Naive thymus-derived CD4-positive, alpha-beta T cell (primary cell): ENCODE data around the gene FIGNL2. TPM values are rescaled to one million over a fixed set of nuclear protein-coding genes. Genes with fewer than 3 reads are reported as not detected.
"Not testable (repeated sequence)": the region's sequence is repeated elsewhere in the genome, so short reads cannot be mapped to it uniquely, and the experiment has no call there.

ENCODE experiments used
- ATAC-seq: fragments of 150-1000 bp; cut with Tn5 transposase; 2 replicates; pipeline ENCODE4 v1.10.0; 2021; ENCODE audit warnings: mild to moderate bottlenecking, moderate library complexity
- CTCF ChIA-PET: fragments of 350-600 bp; sonication (Branson Sonifier 250); formaldehyde crosslinking; loops from one replicate; lab custom pipeline; 2021; ENCODE audit warnings: antibody characterized with exemption; lab: Charles Lee
- POLR2A ChIA-PET: fragments of 350-600 bp; sonication (Branson Sonifier 250); formaldehyde crosslinking; loops from one replicate; lab custom pipeline; 2021; ENCODE audit warnings: antibody characterized with exemption, inconsistent platforms; lab: Charles Lee
- DNase-seq, 9 donors: peaks; one replicate each; pipeline versions ENCODE4 v3.0.0 to v3.0.0-alpha.2; 2020 to 2022; ENCODE audit warnings: mixed read lengths in 1 of 9
- H3K27ac ChIP-seq: one replicate; pipeline ENCODE4 v1.7.0; 2013; ENCODE audit warnings: mild to moderate bottlenecking, low read depth, low read length, moderate library complexity
- H3K27me3 ChIP-seq, 2 donors: one replicate each; pipeline ENCODE4 v1.7.0; 2013; ENCODE audit warnings: low read length in 2 of 2, mild to moderate bottlenecking in 2 of 2, moderate library complexity in 2 of 2; ENCODE audit not compliant: control insufficient read depth in 2 of 2, insufficient read depth in 2 of 2
- H3K36me3 ChIP-seq, 3 experiments: 1 replicate in 2 of 3; 2 replicates in 1 of 3; pipeline ENCODE4 v1.7.0; 2013; ENCODE audit warnings: low read length in 3 of 3, mild to moderate bottlenecking in 3 of 3, moderate library complexity in 1 of 3; ENCODE audit not compliant: insufficient read depth in 3 of 3, control insufficient read depth in 2 of 3
- H3K4me1 ChIP-seq, 2 donors: one replicate each; pipeline ENCODE4 v1.7.0; 2013; ENCODE audit warnings: low read length in 2 of 2, mild to moderate bottlenecking in 2 of 2, moderate library complexity in 1 of 2; ENCODE audit not compliant: control insufficient read depth in 2 of 2, insufficient read depth in 2 of 2
- H3K4me3 ChIP-seq: 2 replicates; pipeline ENCODE4 v1.7.0; 2013; ENCODE audit warnings: mild to moderate bottlenecking, low read length
- H3K9me3 ChIP-seq, 3 experiments: 1 replicate in 2 of 3; 2 replicates in 1 of 3; pipeline ENCODE4 v1.7.0; 2013; ENCODE audit warnings: low read length in 3 of 3; ENCODE audit not compliant: control insufficient read depth in 2 of 3
- H3K27ac Mint-ChIP-seq, 9 donors: one replicate each; pipeline ENCODE4 v1.8.0; 2020 to 2022; ENCODE audit warnings: mixed read lengths in 9 of 9, mild to moderate bottlenecking in 8 of 9, moderate library complexity in 5 of 9, inconsistent platforms in 2 of 9
- H3K27me3 Mint-ChIP-seq, 5 donors: one replicate each; pipeline ENCODE4 v1.8.0; 2021 to 2022; ENCODE audit warnings: mixed read lengths in 5 of 5, mild to moderate bottlenecking in 1 of 5
- H3K36me3 Mint-ChIP-seq, 5 donors: one replicate each; pipeline ENCODE4 v1.8.0; 2020 to 2022; ENCODE audit warnings: mixed read lengths in 5 of 5, mild to moderate bottlenecking in 3 of 5, inconsistent platforms in 1 of 5
- H3K4me1 Mint-ChIP-seq, 7 donors: one replicate each; pipeline ENCODE4 v1.8.0; 2020 to 2022; ENCODE audit warnings: mixed read lengths in 7 of 7, mild to moderate bottlenecking in 3 of 7, inconsistent platforms in 1 of 7
- H3K4me3 Mint-ChIP-seq, 10 donors: one replicate each; pipeline ENCODE4 v1.8.0; 2020 to 2022; ENCODE audit warnings: mild to moderate bottlenecking in 10 of 10, mixed read lengths in 10 of 10, moderate library complexity in 6 of 10, inconsistent platforms in 2 of 10
- H3K9me3 Mint-ChIP-seq, 11 donors: one replicate each; pipeline ENCODE4 v1.8.0; 2020 to 2022; ENCODE audit warnings: mixed read lengths in 11 of 11, mild to moderate bottlenecking in 4 of 11, inconsistent platforms in 1 of 11, moderate library complexity in 1 of 11
- intact Hi-C, 2 donors: fragments of 100-400 bp; cut with micrococcal nuclease; formaldehyde crosslinking; loops; one replicate each; pipeline ENCODE4 v1.15.1; 2023
- polyA plus RNA-seq, 2 donors: library from polyadenylated mRNA; unstranded; fragments of 300-500 nt; fragmentation: Illumina TruSeq; gene quantifications; one replicate each; pipeline ENCODE4 v1.2.3, GENCODE V29; 2021
- total RNA-seq, 6 experiments: library from RNA in 5 of 6; stranded (reverse) in 5 of 6; gene quantifications; 1 replicate in 5 of 6; 2 replicates in 1 of 6; pipeline ENCODE4 v1.2.3 and lab custom pipeline; 2021 to 2026

Gene FIGNL2
- total and polyA plus RNA-seq, 7 experiments from 2014 or later, result 0.07 to 2.1 (median 1.3) TPM; not detected in 1

- H3K4me3 Mint-ChIP-seq, result no peak overlapping the region
- CTCF ChIA-PET, result no interaction called here
Measured at GRCh38 chr12:51798501-51798900, 50.0 kb downstream of the FIGNL2 start.

DNA sequence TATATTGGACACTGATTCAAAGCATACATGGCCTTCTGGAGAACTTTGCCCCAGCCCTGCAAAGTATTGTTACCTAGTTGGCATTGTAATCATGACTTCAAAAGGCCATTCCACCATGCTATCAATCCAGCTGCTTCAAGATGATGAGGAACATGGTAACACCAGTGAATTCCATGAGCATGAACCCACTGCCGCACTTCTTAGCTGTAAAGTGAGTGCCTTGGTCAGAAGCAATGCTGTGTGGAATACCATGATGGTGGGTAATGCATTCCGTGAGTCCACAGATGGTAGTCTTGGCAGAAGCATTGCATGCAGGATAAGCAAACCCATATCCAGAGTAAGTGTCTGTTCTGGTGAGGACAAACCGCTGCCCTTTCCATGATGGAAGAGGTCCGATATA, 50.5 kb downstream of the FIGNL2 start:
- not testable (repeated sequence) for H3K27ac Mint-ChIP-seq

More at GRCh38 chr12:51798501-51798900, 50.0 kb downstream of the FIGNL2 start:
- Histone ChIP-seq H3K36me3 (no peaks in the 10 kb centered on the region), H3K9me3 (no peaks in the 10 kb centered on the region), H3K27ac (no peak overlapping the region), H3K4me1 (no peaks in the 10 kb centered on the region), H3K27me3 (no peaks in the 10 kb centered on the region), H3K4me3 (no peak overlapping the region)
- Mint-ChIP-seq H3K36me3 (no peaks in the 10 kb centered on the region), H3K27ac (no peak overlapping the region), H3K9me3 (no peaks in the 10 kb centered on the region), H3K27me3 (no peaks in the 10 kb centered on the region), H3K4me1 (no peaks in the 10 kb centered on the region)
- intact Hi-C loops, result no loop called here
- ATAC-seq (no peak), DNase-seq (no peak)
- POLR2A ChIA-PET, result no interaction called here

GRCh38 chr12:51797301-51797700, 51.2 kb downstream of the FIGNL2 start:
- Mint-ChIP-seq H3K9me3 (no peaks in the 10 kb centered on the region), H3K36me3 (no peaks in the 10 kb centered on the region), H3K27me3 (no peaks in the 10 kb centered on the region), H3K4me1 (no peaks in the 10 kb centered on the region), H3K27ac (no peak overlapping the region), H3K4me3 (no peak overlapping the region)
- Histone ChIP-seq H3K27me3 (no peaks in the 10 kb centered on the region), H3K4me1 (no peaks in the 10 kb centered on the region), H3K27ac (no peak overlapping the region), H3K4me3 (no peak overlapping the region), H3K36me3 (no peaks in the 10 kb centered on the region), H3K9me3 (no peaks in the 10 kb centered on the region)
- no peak for ATAC-seq
- POLR2A ChIA-PET, result no interaction called here
- CTCF ChIA-PET, result no interaction called here
- intact Hi-C loops, result no loop called here
- no peak for DNase-seq

More for the DNA sequence above, 50.5 kb downstream of the FIGNL2 start:
- H3K36me3 Mint-ChIP-seq, H3K4me1 Mint-ChIP-seq, H3K27me3 ChIP-seq, ATAC-seq, DNase-seq, H3K27ac ChIP-seq, H3K4me1 ChIP-seq, H3K4me3 ChIP-seq, H3K9me3 ChIP-seq, POLR2A ChIA-PET, intact Hi-C loops, H3K27me3 Mint-ChIP-seq, H3K4me3 Mint-ChIP-seq, CTCF ChIA-PET, H3K9me3 Mint-ChIP-seq, H3K36me3 ChIP-seq: not testable (repeated sequence)

- no peak overlapping the region for H3K4me3 Mint-ChIP-seq
- no peak overlapping the region for H3K27ac Mint-ChIP-seq
- ChIA-PET CTCF (no interaction called here), POLR2A (no interaction called here)
- Histone ChIP-seq H3K27me3 (no peaks in the 10 kb centered on the region), H3K4me3 (no peak overlapping the region), H3K36me3 (no peaks in the 10 kb centered on the region), H3K9me3 (no peaks in the 10 kb centered on the region), H3K27ac (no peak overlapping the region), H3K4me1 (no peaks in the 10 kb centered on the region)
- no peaks in the 10 kb centered on the region for H3K4me1 Mint-ChIP-seq
- DNase-seq, result no peak
- H3K36me3 Mint-ChIP-seq, result no peaks in the 10 kb centered on the region
- no peak for ATAC-seq
- peaks cover 0 to 3% (median 0%) of the 10 kb centered on the region in 5 donors for H3K27me3 Mint-ChIP-seq
- intact Hi-C loops, result no loop called here
- H3K9me3 Mint-ChIP-seq, result no peaks in the 10 kb centered on the region
Measured at GRCh38 chr12:51793201-51793600, 55.3 kb downstream of the FIGNL2 start.

DNA sequence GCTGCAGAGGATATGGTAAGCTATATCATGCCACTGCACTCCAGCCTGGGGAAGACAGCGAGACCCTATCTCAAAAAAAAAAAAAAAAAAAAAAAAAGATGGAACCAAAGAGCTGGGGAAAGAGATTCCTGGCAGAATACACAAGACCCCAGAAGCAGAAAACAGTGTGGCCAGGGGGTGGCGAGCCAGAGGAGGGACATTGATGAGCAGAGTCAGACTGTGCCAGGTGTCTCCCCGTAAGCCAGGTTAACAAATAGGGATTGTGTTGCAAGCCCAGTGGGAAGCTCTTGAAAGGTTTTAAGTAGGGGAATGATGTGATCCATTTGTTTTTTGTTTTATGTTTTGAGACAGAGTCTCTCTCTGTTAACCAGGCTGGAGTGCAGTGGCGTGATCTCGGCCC, 56.1 kb downstream of the FIGNL2 start:
- Mint-ChIP-seq H3K27me3 (peaks cover 0 to 3% (median 0%) of the 10 kb centered on the region in 5 donors), H3K4me3 (no peak overlapping the region), H3K36me3 (no peaks in the 10 kb centered on the region), H3K27ac (no peak overlapping the region), H3K4me1 (no peaks in the 10 kb centered on the region), H3K9me3 (no peaks in the 10 kb centered on the region)
- ATAC-seq (no peak), DNase-seq (no peak)
- POLR2A ChIA-PET, result no interaction called here
- H3K27me3 ChIP-seq, result no peaks in the 10 kb centered on the region
- CTCF ChIA-PET, result interaction anchor here (0.6 kb wide), 1 partner anchor 16 kb away, joined by 3 read pairs; no protein-coding TSS in a partner anchor
- no peak overlapping the region for H3K27ac ChIP-seq
- intact Hi-C loops, result no loop called here
- H3K9me3 ChIP-seq, result no peaks in the 10 kb centered on the region
- no peaks in the 10 kb centered on the region for H3K36me3 ChIP-seq
- H3K4me3 ChIP-seq, result no peak overlapping the region
- H3K4me1 ChIP-seq, result no peaks in the 10 kb centered on the region

GRCh38 chr12:51788876-51789275, 59.6 kb downstream of the FIGNL2 start:
- no peak overlapping the region for H3K27ac Mint-ChIP-seq
- CTCF ChIA-PET, result no interaction called here
- intact Hi-C loops, result no loop called here

DNA sequence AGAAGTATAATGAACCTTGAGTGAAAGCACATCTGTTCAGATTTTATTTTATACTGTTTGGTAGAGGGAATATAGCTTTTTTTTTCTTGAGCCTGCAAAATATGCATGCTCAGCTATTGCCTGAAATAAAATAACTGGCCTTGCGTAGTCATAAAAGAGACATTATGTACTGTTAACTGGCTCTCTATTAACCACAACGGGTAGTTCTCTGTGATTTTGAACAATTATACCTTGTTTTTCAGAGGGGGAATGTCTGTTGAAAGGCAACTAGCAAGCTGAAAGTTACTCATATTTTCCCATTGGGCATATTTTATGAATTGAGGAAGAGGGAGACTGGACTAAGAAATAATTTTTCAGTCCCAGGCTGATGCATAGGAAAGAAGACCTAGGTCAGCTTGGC, 62.6 kb downstream of the FIGNL2 start:
- no peak for DNase-seq
- intact Hi-C loops, result no loop called here
- H3K27me3 ChIP-seq, result no peaks in the 10 kb centered on the region
- no peak overlapping the region for H3K27ac Mint-ChIP-seq
- no peaks in the 10 kb centered on the region for H3K9me3 ChIP-seq
- peaks cover 0 to 6% (median 5%) of the 10 kb centered on the region in 7 donors for H3K4me1 Mint-ChIP-seq
- H3K9me3 Mint-ChIP-seq, result no peaks in the 10 kb centered on the region
- no peaks in the 10 kb centered on the region for H3K36me3 ChIP-seq
- CTCF ChIA-PET, result interaction anchor here (1.5 kb wide), 1 partner anchor 39 kb away, joined by 4 read pairs; no protein-coding TSS in a partner anchor
- no peak overlapping the region for H3K4me3 ChIP-seq
- peaks cover 0 to 16% (median 5%) of the 10 kb centered on the region in 5 donors for H3K27me3 Mint-ChIP-seq
- no peak overlapping the region for H3K27ac ChIP-seq
- no peaks in the 10 kb centered on the region for H3K36me3 Mint-ChIP-seq
- ATAC-seq, result no peak
- POLR2A ChIA-PET, result no interaction called here
- H3K4me3 Mint-ChIP-seq, result no peak overlapping the region
- H3K4me1 ChIP-seq, result no peaks in the 10 kb centered on the region

More at GRCh38 chr12:51788876-51789275, 59.6 kb downstream of the FIGNL2 start:
- peaks cover 0 to 8% (median 0%) of the 10 kb centered on the region in 5 donors for H3K27me3 Mint-ChIP-seq
- H3K27me3 ChIP-seq, result no peaks in the 10 kb centered on the region
- H3K36me3 Mint-ChIP-seq, result no peaks in the 10 kb centered on the region
- no peaks in the 10 kb centered on the region for H3K9me3 Mint-ChIP-seq
- no peak for ATAC-seq
- H3K4me3 ChIP-seq, result no peak overlapping the region
- POLR2A ChIA-PET, result no interaction called here
- H3K36me3 ChIP-seq, result no peaks in the 10 kb centered on the region
- no peak for DNase-seq
- H3K9me3 ChIP-seq, result no peaks in the 10 kb centered on the region
- H3K4me1 ChIP-seq, result no peaks in the 10 kb centered on the region
- H3K4me3 Mint-ChIP-seq, result no peak overlapping the region
- peaks cover 0 to 6% (median 5%) of the 10 kb centered on the region in 7 donors for H3K4me1 Mint-ChIP-seq
- no peak overlapping the region for H3K27ac ChIP-seq
